NOMO-1 treated with dmso at 0.1 percent for 144 hours (cell line): Measurements from ENCODE around the gene ADAMTS9.

Experiments used
- DNase-seq: peaks from one replicate; lab custom pipeline; 2025; ENCODE audit not compliant: unreplicated experiment; lab: John Stamatoyannopoulos, UW

The ADAMTS9 gene

GRCh38 chr3:64687781-64688604 is at the start of gene ADAMTS9:
Gene ADAMTS9 (minus strand): TSS chr3:64688000. CDS start chr3:64687657, 343 bp downstream.
- DNase-seq: no peak

GRCh38 chr3:64732576-64732975 is 44.8 kb upstream of the ADAMTS9 start:
- DNase-seq: no peak

DNA sequence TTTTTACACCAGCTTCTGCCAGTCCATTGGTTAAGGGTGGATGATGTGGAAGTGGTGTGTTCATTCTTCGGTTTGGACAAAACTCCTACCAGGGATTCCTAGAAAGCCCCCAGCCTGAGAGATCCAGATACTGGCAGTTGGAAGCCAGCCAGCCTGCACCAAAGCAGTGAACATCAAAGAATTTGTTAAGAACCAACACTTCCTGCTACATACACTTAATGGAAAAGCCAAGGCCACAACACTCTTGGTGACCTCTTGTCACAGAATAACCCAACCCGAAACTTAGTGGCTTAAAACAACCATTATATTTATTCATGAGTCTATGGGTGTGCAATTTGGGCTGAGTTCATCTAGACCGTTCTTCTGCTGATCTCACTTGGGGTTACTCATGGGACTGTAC is 42.9 kb upstream of the ADAMTS9 start:
- DNase-seq: no peak

DNA sequence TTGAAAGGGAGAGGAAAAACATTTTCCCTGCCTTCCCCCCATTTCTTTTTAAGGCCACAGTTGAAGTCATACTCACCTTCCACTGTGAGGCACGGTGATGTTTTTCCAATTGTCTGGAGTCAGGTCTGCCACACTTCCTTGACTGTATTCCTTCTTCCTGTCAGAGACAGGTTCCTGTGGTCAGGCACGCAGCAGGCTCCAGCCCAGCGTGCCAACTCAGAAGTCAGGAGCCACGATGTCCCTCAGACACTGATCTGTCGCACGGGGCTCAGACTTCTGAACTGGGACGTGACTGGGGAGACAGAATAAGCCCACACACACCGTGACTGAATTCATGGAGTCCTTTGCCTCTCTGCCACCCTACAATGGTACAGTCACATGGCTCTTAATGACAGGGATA is 41.2 kb upstream of the ADAMTS9 start:
- DNase-seq: no peak

GRCh38 chr3:64728428-64728827 is 40.6 kb upstream of the ADAMTS9 start:
- DNase-seq: no peak

DNA sequence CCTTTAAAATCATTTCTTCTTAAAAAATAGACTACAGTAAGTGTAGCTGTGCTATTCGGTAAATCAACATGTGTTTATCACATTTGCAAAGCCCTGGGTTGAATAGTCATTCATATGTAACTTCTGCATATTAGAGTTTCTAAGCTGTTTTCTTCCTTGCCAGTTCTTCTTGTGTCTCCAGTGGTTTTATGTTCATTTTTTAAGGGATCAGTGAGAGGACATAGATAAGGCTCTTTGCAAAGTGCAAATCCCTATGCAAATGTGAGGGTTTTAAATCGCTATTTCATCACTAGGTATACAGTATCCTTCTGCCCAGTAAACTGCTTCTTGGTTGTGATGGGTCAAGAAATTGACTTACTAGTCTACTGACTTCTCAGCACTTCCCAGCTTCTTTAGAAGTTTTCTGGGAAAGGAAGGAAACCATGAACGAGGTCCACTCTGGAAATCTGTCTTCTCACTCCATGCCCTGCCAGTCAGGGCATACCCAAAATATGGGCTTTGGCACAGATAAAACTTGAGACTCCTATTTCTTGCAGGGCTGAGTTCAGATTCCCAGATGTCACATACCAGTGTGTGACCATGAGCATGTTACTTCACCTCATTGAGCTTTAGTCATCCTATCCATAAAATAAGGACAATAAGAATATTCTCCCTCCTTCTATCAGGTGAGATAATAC is 38.8 kb upstream of the ADAMTS9 start:
- DNase-seq: no peak

DNA sequence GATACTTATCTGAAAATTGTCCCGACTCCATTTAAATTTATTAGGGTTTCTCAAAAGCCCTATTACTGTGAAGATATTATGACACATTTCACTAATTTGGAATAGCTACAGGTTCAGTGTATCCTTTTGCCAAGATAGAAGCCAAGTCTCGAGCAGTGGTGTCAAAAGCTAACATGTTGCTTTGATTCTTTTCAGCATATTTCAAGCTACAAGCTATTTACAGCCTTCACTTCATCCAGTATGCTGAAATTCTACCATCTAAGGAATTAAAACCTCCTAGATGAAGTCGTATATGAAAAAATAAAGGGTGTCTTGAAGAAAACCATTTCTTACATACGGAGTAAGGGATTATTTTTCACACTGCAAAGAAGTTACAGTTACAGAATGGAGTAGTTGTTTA is 31.2 kb upstream of the ADAMTS9 start:
- no peak for DNase-seq

DNA sequence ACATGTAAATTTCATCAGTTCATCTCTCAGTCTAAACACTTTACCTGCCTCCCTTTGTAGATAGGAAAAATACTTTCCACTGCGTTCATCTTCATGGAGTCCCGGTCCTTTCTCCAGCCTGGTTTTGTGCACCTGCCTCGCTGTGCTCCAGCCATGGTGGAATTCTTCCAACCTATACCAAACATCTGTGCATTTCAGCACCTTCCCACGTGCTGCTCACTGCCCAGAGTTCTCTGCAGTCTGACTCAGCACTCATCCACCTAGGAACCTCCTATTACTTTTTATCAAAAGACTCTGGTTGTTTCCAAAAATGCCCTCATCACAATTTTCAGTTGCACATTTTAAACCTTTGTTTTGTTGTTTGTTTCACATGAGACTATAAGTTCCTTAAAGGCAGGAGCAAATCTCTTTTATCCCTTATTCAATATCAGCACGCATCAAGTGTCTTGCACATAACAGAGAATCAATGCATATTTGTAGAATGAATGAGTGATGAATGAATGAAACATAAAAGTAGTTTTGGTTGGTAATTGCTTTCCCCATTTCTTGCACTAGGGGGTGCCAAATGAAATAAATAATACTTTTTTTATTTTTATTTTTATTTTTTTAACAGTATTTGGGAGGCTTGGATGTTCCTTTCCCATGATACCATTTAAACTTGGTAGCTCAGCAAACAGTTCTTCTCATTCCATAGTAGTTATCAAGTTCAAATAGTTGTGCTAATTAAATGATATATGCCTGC is 30.2 kb upstream of the ADAMTS9 start:
- no peak for DNase-seq

DNA sequence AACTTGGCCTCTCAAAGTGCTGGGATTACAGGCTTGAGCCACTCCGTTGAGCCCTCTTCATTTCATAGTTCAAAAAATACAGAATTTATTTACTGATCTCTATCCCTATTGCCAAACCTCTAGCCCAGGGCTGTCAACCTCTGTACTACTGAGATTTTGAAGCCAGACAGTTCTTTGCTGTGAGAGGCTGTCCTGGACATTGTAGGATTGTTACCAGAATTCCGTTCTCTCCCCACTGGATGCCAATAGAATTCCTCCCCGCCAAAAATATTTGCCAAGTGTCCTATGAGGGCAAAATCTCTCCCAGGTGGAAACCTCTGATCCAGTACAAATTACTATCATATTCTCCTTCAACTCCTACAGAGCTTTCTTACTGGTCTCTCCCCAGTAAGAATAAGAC is 29.6 kb upstream of the ADAMTS9 start:
- DNase-seq: no peak

- DNase-seq: no peak
Measured at GRCh38 chr3:64716110-64716710, 28.4 kb upstream of the ADAMTS9 start.

DNA sequence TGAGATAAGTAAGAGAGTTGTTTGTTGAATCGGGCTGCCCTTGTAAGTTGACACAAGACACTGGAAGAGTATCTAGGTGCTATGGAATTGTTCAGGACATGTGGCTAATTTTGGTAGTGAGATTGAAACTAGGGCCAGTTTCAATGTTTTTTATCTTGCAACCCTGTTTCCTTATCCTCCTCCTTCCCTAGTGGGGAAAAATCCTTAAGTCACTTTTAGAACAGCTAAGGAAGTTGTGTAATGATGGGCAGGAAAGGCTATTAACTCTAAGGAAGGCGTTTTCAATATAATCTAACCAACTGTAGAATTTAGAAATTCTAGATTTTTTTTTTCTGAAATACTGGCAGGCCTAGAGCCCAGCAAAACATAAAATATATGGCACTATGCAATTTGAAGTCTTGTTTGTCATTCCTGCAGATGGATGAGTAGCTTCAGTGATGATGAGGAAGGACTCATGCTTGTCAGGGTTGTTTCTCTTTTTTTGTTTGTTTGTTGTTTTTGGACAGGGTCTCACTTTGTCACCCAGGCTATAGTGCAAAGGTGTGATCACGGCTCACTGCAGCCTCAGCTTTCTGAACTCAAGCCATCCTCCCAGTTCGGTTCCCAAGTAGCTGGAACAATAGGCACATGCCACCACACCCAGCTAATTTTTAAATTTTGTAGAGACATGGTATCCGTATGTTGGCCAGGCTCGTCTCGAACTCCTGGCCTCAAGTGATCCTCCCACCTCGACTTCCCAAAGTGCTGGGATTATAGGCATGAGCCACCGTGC is 27.6 kb upstream of the ADAMTS9 start:
- no peak for DNase-seq

GRCh38 chr3:64708456-64708855 is 20.7 kb upstream of the ADAMTS9 start:
- no peak for DNase-seq

DNA sequence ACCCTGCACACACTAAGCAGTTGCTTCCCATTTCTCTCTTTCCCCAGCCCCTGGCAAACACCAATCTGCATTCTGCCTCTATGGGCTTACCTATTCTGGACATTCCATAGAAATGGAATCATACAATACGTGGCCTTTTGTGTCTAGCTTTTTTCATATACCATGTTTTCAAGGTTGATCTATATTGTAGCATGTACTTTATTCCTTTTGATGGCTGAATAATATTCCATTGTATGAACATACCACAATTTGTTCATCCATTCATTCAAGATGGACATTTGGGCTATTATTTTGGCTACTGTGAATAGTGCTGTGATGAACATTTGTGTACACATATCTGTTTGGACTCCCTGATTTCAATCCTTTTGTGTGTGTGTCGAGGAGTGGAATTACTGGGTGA is 18.1 kb upstream of the ADAMTS9 start:
- DNase-seq: no peak

DNA sequence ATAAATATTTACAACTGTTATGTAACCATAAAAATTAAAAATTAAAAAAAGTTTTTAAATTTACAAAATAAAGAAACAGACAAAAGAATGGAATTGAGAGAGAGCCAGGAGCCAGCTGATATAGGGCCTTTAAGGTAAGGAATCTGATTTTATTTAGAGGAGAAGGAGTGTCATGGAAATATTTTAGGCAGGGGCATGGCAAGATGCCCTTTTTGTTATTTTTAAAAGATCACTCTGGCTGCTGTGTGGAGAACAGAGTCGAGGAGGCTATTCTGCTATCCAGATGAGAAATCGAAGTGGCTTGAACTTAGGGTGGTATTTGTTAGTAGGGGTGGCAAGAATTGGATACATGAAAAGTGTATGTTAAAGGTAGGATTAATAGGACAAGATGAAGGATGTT is 9.1 kb upstream of the ADAMTS9 start:
- DNase-seq: no peak

GRCh38 chr3:64694114-64694513 is 6.3 kb upstream of the ADAMTS9 start:
- no peak for DNase-seq

DNA sequence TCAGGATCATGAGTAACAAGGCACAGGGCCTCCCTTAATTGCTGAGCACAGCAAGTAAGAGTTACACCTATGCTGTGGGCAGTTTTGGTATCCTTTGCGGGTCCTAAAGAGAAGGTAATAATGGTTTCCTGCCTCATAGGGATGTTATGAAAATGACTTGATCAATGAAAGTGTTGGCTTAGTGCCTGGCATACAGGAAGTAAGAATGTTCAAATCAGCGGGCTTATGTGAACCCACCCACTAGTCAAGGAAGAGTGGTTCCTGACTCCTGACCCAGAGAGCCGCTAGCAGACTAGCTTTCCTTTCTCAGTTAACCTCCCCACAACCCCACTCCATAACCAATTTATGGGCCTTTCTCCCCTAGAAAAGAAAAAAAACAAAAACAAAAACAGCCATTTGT is 5.2 kb upstream of the ADAMTS9 start:
- DNase-seq: no peak

DNA sequence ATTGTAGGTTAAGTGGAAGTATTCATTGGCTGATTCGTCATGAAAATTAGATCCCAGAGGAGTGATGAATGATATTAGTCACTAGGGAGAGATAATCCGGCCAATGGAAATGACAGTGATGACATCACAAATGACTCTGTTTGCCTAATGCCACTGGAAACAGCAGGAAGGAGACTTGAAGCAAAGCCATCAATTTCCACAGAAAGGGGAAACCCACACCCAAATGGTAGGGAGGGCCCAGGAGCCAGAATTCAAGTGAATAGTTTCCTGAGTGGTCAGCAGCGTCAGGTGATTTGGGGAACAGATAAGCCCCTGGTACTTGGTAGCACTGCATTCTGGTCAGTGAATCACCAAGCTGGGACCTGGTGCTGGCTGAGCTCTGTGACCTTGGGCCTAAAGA is 3.3 kb upstream of the ADAMTS9 start:
- no peak for DNase-seq

DNA sequence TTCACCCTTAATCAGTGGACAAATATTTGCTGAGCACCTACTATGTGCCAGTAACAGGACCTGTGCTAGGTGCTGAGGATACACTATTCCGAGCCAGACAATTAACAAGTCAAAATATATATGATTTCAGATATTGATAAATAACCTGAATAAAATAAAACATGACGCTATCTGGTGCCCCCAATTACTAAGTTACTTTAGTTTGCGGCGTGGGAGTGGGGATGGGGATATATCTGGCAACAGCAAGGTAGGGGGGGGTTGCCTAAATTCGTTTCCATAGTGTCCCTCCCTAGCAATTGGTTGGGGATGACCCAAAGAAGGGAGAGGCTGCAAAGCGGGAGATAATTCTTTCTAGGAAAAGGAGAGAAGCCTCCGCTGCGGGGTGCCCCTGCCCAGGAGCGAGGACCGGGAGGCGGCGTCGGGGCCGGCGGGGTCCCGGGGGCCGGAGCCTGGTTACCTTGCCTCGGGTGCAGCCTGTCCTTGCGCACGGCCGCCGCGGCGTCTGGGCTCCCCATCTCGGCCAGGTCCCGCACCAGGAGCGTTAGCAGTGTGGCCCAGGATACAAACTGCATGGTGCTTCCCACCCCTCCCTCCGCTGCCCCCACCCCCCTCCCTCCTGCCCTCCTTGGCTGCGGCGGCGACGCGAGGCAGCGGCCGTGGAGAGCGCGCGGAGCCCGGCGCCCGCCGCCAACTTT is 567 bp downstream of the ADAMTS9 start:
- DNase-seq: no peak

- no peak for DNase-seq
Measured at GRCh38 chr3:64686446-64686908, 1.3 kb downstream of the ADAMTS9 start.

GRCh38 chr3:64685800-64686445 is 1.9 kb downstream of the ADAMTS9 start:
- DNase-seq: no peak
